T-helper 2 cell treated with Interferon-gamma antibody and Interleukin-4, amounts not matched to agents 5 μg/mL and 100 μg/mL, for 36 hours (primary cell): ENCODE results near the gene ZNF699.
"Not testable (repeated sequence)": the region's sequence is repeated elsewhere in the genome, so short reads cannot be mapped to it uniquely, and the experiment has no call there.

Experiments
- DNase-seq: peaks from one replicate; pipeline ENCODE4 v3.0.0; 2021; ENCODE audit warnings: low spot score
- H3K27ac Mint-ChIP-seq: one replicate; pipeline ENCODE4 v1.8.0; 2021; ENCODE audit warnings: mild to moderate bottlenecking, mixed read lengths
- H3K27me3 Mint-ChIP-seq: one replicate; pipeline ENCODE4 v1.8.0; 2021; ENCODE audit warnings: low read depth, mixed read lengths
- H3K36me3 Mint-ChIP-seq: one replicate; pipeline ENCODE4 v1.8.0; 2021; ENCODE audit warnings: low read depth, mixed read lengths
- H3K4me1 Mint-ChIP-seq: one replicate; pipeline ENCODE4 v1.8.0; 2021; ENCODE audit warnings: low read depth, mixed read lengths
- H3K4me3 Mint-ChIP-seq: one replicate; pipeline ENCODE4 v1.8.0; 2022; ENCODE audit warnings: mild to moderate bottlenecking, moderate library complexity, mixed read lengths
- H3K9me3 Mint-ChIP-seq: one replicate; pipeline ENCODE4 v1.8.0; 2021; ENCODE audit warnings: mixed read lengths

Gene ZNF699

DNA sequence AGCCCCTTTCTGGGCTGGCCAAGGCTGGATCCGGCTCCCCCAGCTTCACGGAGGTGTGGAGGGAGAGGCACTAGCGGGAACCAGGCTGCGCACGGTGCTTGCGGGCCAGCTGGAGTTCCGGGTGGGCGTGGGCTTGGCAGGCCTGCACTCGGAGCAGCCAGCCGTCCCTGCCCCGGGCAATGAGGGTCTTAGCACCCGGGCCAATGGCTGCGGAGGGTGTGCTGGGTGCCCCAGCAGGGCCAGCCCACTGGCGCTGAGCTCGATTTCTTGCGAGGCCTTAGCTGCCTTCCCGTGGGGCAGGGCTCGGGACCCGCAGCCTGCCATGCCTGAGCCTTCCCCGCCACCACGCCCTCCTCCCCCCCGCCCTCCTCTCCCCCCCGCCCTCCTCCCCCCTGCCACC is 11.7 kb upstream of the ZNF699 start:
- H3K36me3 Mint-ChIP-seq = peaks cover 24% of the 10 kb centered on the region
- H3K27me3 Mint-ChIP-seq = no peaks in the 10 kb centered on the region
- H3K27ac Mint-ChIP-seq = no peak overlapping the region
- no peak for DNase-seq
- H3K4me3 Mint-ChIP-seq = no peak overlapping the region
- peaks cover 17% of the 10 kb centered on the region for H3K4me1 Mint-ChIP-seq
- peaks cover 44% of the 10 kb centered on the region for H3K9me3 Mint-ChIP-seq

GRCh38 chr19:9313756-9314155 is 4.1 kb upstream of the ZNF699 start:
- H3K36me3 Mint-ChIP-seq = peaks cover 3% of the 10 kb centered on the region
- no peak overlapping the region for H3K27ac Mint-ChIP-seq
- DNase-seq = no peak
- H3K4me3 Mint-ChIP-seq = no peak overlapping the region
- peaks cover 2% of the 10 kb centered on the region for H3K27me3 Mint-ChIP-seq
- H3K9me3 Mint-ChIP-seq = peaks cover 44% of the 10 kb centered on the region
- H3K4me1 Mint-ChIP-seq = peaks cover 8% of the 10 kb centered on the region

GRCh38 chr19:9309974-9310446 is 372 bp upstream of the ZNF699 start:
- Mint-ChIP-seq H3K4me3 (peak overlapping the region; percentile 91), H3K27ac (peak overlapping the region; percentile 95), H3K9me3 (peaks cover 31% of the 10 kb centered on the region), H3K27me3 (peaks cover 2% of the 10 kb centered on the region), H3K4me1 (peaks cover 19% of the 10 kb centered on the region), H3K36me3 (peaks cover 17% of the 10 kb centered on the region)
- no peak for DNase-seq

GRCh38 chr19:9308091-9308770 is 1.4 kb downstream of the ZNF699 start:
- Mint-ChIP-seq H3K4me3 (peak overlapping the region; percentile 91), H3K27ac (peak overlapping the region; percentile 95), H3K9me3 (peaks cover 22% of the 10 kb centered on the region), H3K36me3 (peaks cover 33% of the 10 kb centered on the region), H3K4me1 (peaks cover 19% of the 10 kb centered on the region), H3K27me3 (peaks cover 2% of the 10 kb centered on the region)
- DNase-seq = no peak

- Mint-ChIP-seq H3K9me3 (peaks cover 25% of the 10 kb centered on the region), H3K4me3 (no peak overlapping the region), H3K27ac (no peak overlapping the region), H3K36me3 (peaks cover 48% of the 10 kb centered on the region), H3K27me3 (peaks cover 2% of the 10 kb centered on the region), H3K4me1 (peaks cover 19% of the 10 kb centered on the region)
- no peak for DNase-seq
Observed at GRCh38 chr19:9306443-9306842, 3.2 kb downstream of the ZNF699 start.

DNA sequence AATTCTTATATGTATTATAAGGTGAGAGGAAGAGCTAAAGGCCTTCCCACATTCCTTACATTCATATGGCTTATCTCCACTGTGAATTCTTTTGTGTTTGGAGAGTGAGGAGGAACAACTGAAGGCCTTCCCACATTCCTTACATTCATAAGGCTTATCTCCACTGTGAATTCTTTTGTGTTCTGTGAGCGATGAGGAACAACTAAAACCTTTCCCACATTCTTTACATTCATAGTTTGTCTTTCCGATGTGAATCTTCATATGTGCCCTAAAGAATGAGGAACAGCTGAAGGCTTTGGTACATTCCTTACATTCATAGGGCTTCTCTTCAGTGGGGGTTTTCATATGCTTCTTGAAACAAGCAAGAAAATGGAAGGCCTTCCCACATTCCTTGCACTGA is 13.3 kb downstream of the ZNF699 start:
- no peaks in the 10 kb centered on the region for H3K4me1 Mint-ChIP-seq
- H3K4me3 Mint-ChIP-seq = no peak overlapping the region
- DNase-seq = no peak
- H3K27ac Mint-ChIP-seq = no peak overlapping the region
- H3K36me3 Mint-ChIP-seq = peaks cover 77% of the 10 kb centered on the region
- H3K9me3 Mint-ChIP-seq = peaks cover 75% of the 10 kb centered on the region
- H3K27me3 Mint-ChIP-seq = no peaks in the 10 kb centered on the region

- Mint-ChIP-seq H3K4me3 (no peak overlapping the region), H3K4me1 (no peaks in the 10 kb centered on the region), H3K9me3 (peaks cover 74% of the 10 kb centered on the region), H3K27me3 (no peaks in the 10 kb centered on the region), H3K36me3 (peaks cover 68% of the 10 kb centered on the region), H3K27ac (no peak overlapping the region)
- DNase-seq = no peak
Observed at GRCh38 chr19:9295411-9295849, 14.2 kb downstream of the ZNF699 start.

GRCh38 chr19:9289231-9289884 is 20.3 kb downstream of the ZNF699 start:
- DNase-seq = no peak
- Mint-ChIP-seq H3K4me3 (no peak overlapping the region), H3K27ac (no peak overlapping the region), H3K4me1 (no peaks in the 10 kb centered on the region), H3K36me3 (peaks cover 27% of the 10 kb centered on the region), H3K9me3 (peaks cover 63% of the 10 kb centered on the region), H3K27me3 (no peaks in the 10 kb centered on the region)

DNA sequence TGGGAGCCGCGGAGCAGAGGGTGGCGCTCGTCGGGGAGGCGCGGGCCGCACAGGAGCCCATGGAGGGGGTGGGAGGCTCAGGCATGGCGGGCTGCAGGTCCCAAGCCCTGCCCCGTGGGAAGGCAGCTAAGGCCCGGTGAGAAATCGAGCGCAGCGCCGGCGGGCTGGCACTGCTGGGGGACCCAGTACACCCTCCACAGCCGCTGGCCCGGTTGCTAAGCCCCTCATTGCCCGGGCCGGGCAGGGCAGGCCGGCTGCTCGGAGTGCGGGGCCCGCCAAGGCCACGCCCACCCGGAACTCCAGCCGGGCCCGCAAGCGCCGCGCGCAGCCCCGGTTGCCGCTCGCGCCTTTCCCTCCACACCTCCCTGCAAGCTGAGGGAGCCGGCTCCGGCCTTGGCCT is 26.2 kb downstream of the ZNF699 start:
- peak; percentile 8 for DNase-seq
- Mint-ChIP-seq H3K9me3 (peaks cover 47% of the 10 kb centered on the region), H3K4me3 (peak overlapping the region; percentile 59)
- H3K27ac Mint-ChIP-seq, H3K27me3 Mint-ChIP-seq, H3K4me1 Mint-ChIP-seq, H3K36me3 Mint-ChIP-seq: not testable (repeated sequence)

DNA sequence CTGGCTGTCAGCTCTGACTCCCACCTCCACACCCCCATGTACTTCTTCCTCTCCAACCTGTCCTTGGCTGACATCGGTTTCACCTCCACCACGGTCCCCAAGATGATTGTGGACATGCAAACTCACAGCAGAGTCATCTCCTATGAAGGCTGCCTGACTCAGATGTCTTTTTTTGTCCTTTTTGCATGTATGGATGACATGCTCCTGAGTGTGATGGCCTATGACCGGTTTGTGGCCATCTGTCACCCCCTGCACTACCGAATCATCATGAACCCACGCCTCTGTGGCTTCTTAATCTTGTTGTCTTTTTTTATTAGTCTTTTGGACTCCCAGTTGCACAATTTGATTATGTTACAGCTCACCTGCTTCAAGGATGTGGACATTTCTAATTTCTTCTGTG is 58.4 kb downstream of the ZNF699 start:
- Mint-ChIP-seq H3K27ac (no peak overlapping the region), H3K4me3 (no peak overlapping the region), H3K9me3 (peaks cover 45% of the 10 kb centered on the region), H3K27me3 (no peaks in the 10 kb centered on the region), H3K36me3 (no peaks in the 10 kb centered on the region), H3K4me1 (no peaks in the 10 kb centered on the region)
- no peak for DNase-seq

DNA sequence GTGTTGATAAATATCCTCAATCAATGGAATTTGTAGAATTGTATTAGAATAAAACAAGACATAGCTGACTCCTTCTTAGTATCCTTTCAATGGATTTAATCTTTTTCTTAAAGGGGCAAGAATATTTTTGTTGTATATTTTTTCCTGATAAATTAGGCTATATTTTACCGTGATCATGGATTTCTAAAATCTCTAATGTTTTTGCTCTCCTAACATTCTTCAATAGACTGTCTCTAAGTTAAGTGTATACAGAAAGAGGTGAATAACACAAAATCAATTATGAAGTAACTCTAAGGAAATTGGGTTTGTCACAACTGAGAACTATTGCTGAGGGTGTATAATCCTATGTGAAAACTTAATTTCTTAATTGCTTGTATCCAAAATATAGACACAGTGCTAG is 59.0 kb downstream of the ZNF699 start, which contains the start of gene OR7E24:
OR7E24 (plus strand) TSS at position 301 of the 400 bp plus-strand sequence. CDS start 114 bp downstream, outside the sequence.
- DNase-seq = no peak
- H3K4me3 Mint-ChIP-seq = no peak within 1 kb of the TSS
- no peak within 1 kb of the TSS for H3K27ac Mint-ChIP-seq
- no peaks in the 10 kb centered on the region for H3K36me3 Mint-ChIP-seq
- no peaks in the 10 kb centered on the region for H3K4me1 Mint-ChIP-seq
- no peaks in the 10 kb centered on the region for H3K27me3 Mint-ChIP-seq
- peaks cover 45% of the 10 kb centered on the region for H3K9me3 Mint-ChIP-seq
